GM12878 (cell line): ENCODE data around the gene RSPH1. TPM values are rescaled to one million over a fixed set of nuclear protein-coding genes. Genes with fewer than 3 reads are reported as not detected.

Experiments used
- ATAC-seq: fragments of 200-7000 bp; cut with Tn5 transposase; 3 replicates; pipeline ENCODE4 v1.9.1; 2020; ENCODE audit warnings: mild to moderate bottlenecking, moderate library complexity
- BruUV-seq: library from RNA; stranded (reverse); fragments of 400-500 nt; replicated peaks from 2 replicates; lab custom pipeline; 2021; lab: Mats Ljungman, UMichigan
- CTCF ChIA-PET: fragments of 300-600 bp; sonication (Branson Sonifier 250); formaldehyde crosslinking; extraction: SDS; loops from one replicate; lab custom pipeline; 2021; ENCODE audit warnings: inconsistent platforms; lab: Yijun Ruan, JAX
- POLR2A ChIA-PET: fragments of 350-600 bp; formaldehyde crosslinking; extraction: SDS; loops from one replicate; lab custom pipeline; 2021; ENCODE audit warnings: inconsistent platforms; lab: Charles Lee
- RAD21 ChIA-PET: fragments of 300-600 bp; sonication (Branson Sonifier 250); formaldehyde crosslinking; loops from one replicate; lab custom pipeline; 2023; ENCODE audit warnings: antibody characterized with exemption; ENCODE audit not compliant: unreplicated experiment; lab: Charles Lee
- SMC1A ChIA-PET: fragments of 300-600 bp; sonication (Branson Sonifier 250); formaldehyde crosslinking; loops from one replicate; lab custom pipeline; 2023; ENCODE audit not compliant: unreplicated experiment, uncharacterized antibody; lab: Charles Lee
- DNase-seq: peaks from one replicate; pipeline ENCODE4 v3.0.0-alpha.2; 2011; ENCODE audit warnings: low read depth, low spot score
- FAIRE-seq: peaks from 3 replicates; lab custom pipeline; 2011; peaks lifted over from hg19 to GRCh38; lab: Jason Lieb, UNC
- H2AFZ ChIP-seq: 2 replicates; pipeline ENCODE4 v1.6.0; 2011; ENCODE audit warnings: low read depth, low read length, control low read depth; ENCODE audit not compliant: control insufficient read depth
- H3K27ac ChIP-seq: 2 replicates; pipeline ENCODE4 v1.5.1; 2011; ENCODE audit warnings: control low read depth; ENCODE audit not compliant: control insufficient read depth, insufficient read depth
- H3K27me3 ChIP-seq, 2 experiments: replicated peaks in 1 of 2; 2 replicates each; pipeline versions ENCODE4 v1.6.0 to v1.6.1; 2011; ENCODE audit warnings: low read length in 1 of 2; ENCODE audit not compliant: control insufficient read depth in 2 of 2, insufficient read depth in 2 of 2
- H3K36me3 ChIP-seq, 2 experiments: 2 replicates each; pipeline ENCODE4 v1.5.1; 2011; ENCODE audit warnings: low read length in 1 of 2; ENCODE audit not compliant: control insufficient read depth in 2 of 2, insufficient read depth in 2 of 2
- H3K4me1 ChIP-seq: 2 replicates; pipeline ENCODE4 v1.6.1; 2011; ENCODE audit warnings: mild to moderate bottlenecking, low read length, moderate library complexity, mixed read lengths; ENCODE audit not compliant: control insufficient read depth, insufficient read depth
- H3K4me2 ChIP-seq: 2 replicates; pipeline ENCODE4 v1.6.0; 2011; ENCODE audit warnings: control low read depth; ENCODE audit not compliant: control insufficient read depth, insufficient read depth
- H3K4me3 ChIP-seq: fragments of 200-600 bp; sonication (generic); 2 replicates; pipeline ENCODE4 v1.5.1; 2016
- H3K79me2 ChIP-seq: 2 replicates; pipeline ENCODE4 v1.6.0; 2011; ENCODE audit warnings: low read length; ENCODE audit not compliant: control insufficient read depth, insufficient read depth
- H3K9ac ChIP-seq: 2 replicates; pipeline ENCODE4 v1.8.0; 2011; ENCODE audit warnings: low read length, control low read depth, mixed read lengths; ENCODE audit not compliant: control insufficient read depth, insufficient read depth
- H3K9me3 ChIP-seq: replicated peaks from 3 replicates; pipeline ENCODE4 v1.5.1; 2011; ENCODE audit warnings: mild to moderate bottlenecking, low read length; ENCODE audit not compliant: control insufficient read depth, insufficient read depth
- H4K20me1 ChIP-seq: 2 replicates; pipeline ENCODE4 v1.6.0; 2011; ENCODE audit not compliant: control insufficient read depth, insufficient read depth
- ETV6 ChIP-seq, 2 experiments: fragments of 450-650 bp in 1 of 2; IDR thresholded peaks in 1 of 2; conservative IDR thresholded peaks in 1 of 2; 2 replicates each; pipeline ENCODE4 v1.6.1; 2014; ENCODE audit warnings: antibody characterized with exemption in 1 of 2, borderline replicate concordance in 1 of 2, low read depth in 1 of 2, mild to moderate bottlenecking in 1 of 2, moderate library complexity in 1 of 2
- MEF2B ChIP-seq: fragments of 450-650 bp; IDR thresholded peaks from 2 replicates; pipeline ENCODE4 v1.6.1; 2018; ENCODE audit warnings: mild to moderate bottlenecking, moderate library complexity; ENCODE audit not compliant: partially characterized antibody, poor library complexity, severe bottlenecking
- NR2C1 ChIP-seq: fragments of 450-650 bp; IDR thresholded peaks from 2 replicates; pipeline ENCODE4 v1.6.1; 2017; ENCODE audit warnings: antibody characterized with exemption, mild to moderate bottlenecking, moderate library complexity
- SPI1 ChIP-seq: IDR thresholded peaks from 2 replicates; pipeline ENCODE4 v1.6.1; 2011; ENCODE audit warnings: low read depth, mild to moderate bottlenecking, low read length, moderate library complexity, borderline replicate concordance; ENCODE audit not compliant: insufficient read depth
- STAT1 ChIP-seq: fragments of 450-650 bp; conservative IDR thresholded peaks from 2 replicates; pipeline ENCODE4 v1.6.1; 2014; ENCODE audit warnings: antibody characterized with exemption, mild to moderate bottlenecking
- TCF3 ChIP-seq: IDR thresholded peaks from 2 replicates; pipeline ENCODE4 v1.6.1; 2012; ENCODE audit warnings: low read depth, mild to moderate bottlenecking, low read length, borderline replicate concordance; ENCODE audit not compliant: insufficient read depth
- WGBS: methylation state at CpG from one replicate; pipeline ENCODE4 v1.1.6; 2016; ENCODE audit warnings: low lambda C conversion rate; ENCODE audit not compliant: insufficient replicate concordance, insufficient coverage; ENCODE audit errors: missing lambda C conversion rate; 5-methylcytosine and 5-hydroxymethylcytosine counted together
- in situ Hi-C: fragments of 300-500 bp; cut with MboI; formaldehyde crosslinking; loops from 9 replicates; pipeline ENCODE4 v1.14.3; 2018; ENCODE audit warnings: mixed read lengths
- intact Hi-C: fragments of 100-400 bp; cut with micrococcal nuclease; formaldehyde crosslinking; loops from one replicate; pipeline ENCODE4 v1.14.2; 2022; ENCODE audit not compliant: unreplicated experiment
- polyA plus RNA-seq, 11 experiments: library from polyadenylated mRNA; depleted of rRNA in 4 of 11; unstranded in 6 of 11; stranded (reverse) in 5 of 11; fragments of >200 nt; fragmentation: Nextera tagmentation in 4 of 11; fragmentation: Illumina TruSeq in 1 of 11; extraction: Ambion mirVana in 4 of 11; extraction: Trizol in 1 of 11; gene quantifications; 1 replicate in 1 of 11; 2 replicates in 10 of 11; pipeline versions ENCODE4 v1.2.1 to v1.2.3, GENCODE V29; 2011 to 2016; ENCODE audit warnings: inconsistent platforms in 2 of 11, missing spikeins in 2 of 11, low read depth in 1 of 11
- total RNA-seq, 4 experiments: library from RNA; depleted of rRNA in 3 of 4; stranded (reverse); fragments of >200 nt in 3 of 4; fragmentation: Illumina TruSeq in 1 of 4; extraction: Trizol in 1 of 4; gene quantifications; 2 replicates each; pipeline versions ENCODE4 v1.2.1 to v1.2.3, GENCODE V29; 2013 to 2021
- TF ChIP-seq, protein P1 (sequence below): fragments of 450-650 bp; formaldehyde crosslinking; IDR thresholded peaks from 2 replicates; pipeline ENCODE4 v1.5.0; 2022; ENCODE audit warnings: mild to moderate bottlenecking, missing genetic modification characterization
- TF ChIP-seq, protein P2 (sequence below): fragments of 450-650 bp; IDR thresholded peaks from 2 replicates; pipeline ENCODE4 v1.6.1; 2017; ENCODE audit warnings: low read depth, mild to moderate bottlenecking, moderate library complexity
- TF ChIP-seq, protein P3 (sequence below): IDR thresholded peaks from 2 replicates; pipeline ENCODE4 v1.6.1; 2011; ENCODE audit warnings: low read depth, mild to moderate bottlenecking, low read length, moderate library complexity, borderline replicate concordance; ENCODE audit errors: extremely low read depth
- TF ChIP-seq, protein P4 (sequence below): IDR thresholded peaks from 2 replicates; pipeline ENCODE4 v1.6.1; 2011; ENCODE audit warnings: low read depth, low read length, improper control_type of control experiment, borderline replicate concordance
- TF ChIP-seq, protein P5 (sequence below): fragments of 450-650 bp; conservative IDR thresholded peaks from 2 replicates; pipeline ENCODE4 v1.6.1; 2017; ENCODE audit warnings: mild to moderate bottlenecking, moderate library complexity
- TF ChIP-seq, protein P6 (sequence below): fragments of 450-650 bp; IDR thresholded peaks from 2 replicates; pipeline ENCODE4 v1.6.1; 2017; ENCODE audit warnings: mild to moderate bottlenecking, low read depth, inconsistent platforms; ENCODE audit not compliant: poor library complexity, severe bottlenecking

The RSPH1 gene
- total and polyA plus RNA-seq, 10 of the 15 experiments (the other 5 are each of a cell fraction or from before 2014, with no cell fraction given): 0.11 to 1.4 (median 0.38) TPM

DNA sequence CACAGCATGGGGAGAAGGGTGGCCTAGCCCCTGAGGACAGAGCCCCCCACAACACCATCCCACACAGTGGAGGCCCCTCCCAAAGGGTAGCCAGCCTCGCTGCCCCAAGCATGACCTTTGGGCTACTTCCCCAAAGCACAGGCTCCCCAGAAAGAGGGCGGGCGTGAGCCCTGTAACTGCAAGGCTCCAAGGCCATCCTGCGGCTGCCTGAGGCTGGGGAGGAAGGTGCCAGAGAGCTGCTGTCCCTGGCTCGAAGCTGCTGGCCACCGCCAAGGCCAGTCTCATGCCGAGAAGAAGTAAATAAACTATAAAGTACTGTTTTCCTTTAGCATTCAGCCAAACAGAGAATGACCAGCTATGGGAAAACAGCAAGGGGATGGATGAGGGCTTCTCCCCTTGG lies 64.8 kb downstream of the RSPH1 start:
- intact Hi-C loops: no loop called here
- TF ChIP-seq, protein P1, sequence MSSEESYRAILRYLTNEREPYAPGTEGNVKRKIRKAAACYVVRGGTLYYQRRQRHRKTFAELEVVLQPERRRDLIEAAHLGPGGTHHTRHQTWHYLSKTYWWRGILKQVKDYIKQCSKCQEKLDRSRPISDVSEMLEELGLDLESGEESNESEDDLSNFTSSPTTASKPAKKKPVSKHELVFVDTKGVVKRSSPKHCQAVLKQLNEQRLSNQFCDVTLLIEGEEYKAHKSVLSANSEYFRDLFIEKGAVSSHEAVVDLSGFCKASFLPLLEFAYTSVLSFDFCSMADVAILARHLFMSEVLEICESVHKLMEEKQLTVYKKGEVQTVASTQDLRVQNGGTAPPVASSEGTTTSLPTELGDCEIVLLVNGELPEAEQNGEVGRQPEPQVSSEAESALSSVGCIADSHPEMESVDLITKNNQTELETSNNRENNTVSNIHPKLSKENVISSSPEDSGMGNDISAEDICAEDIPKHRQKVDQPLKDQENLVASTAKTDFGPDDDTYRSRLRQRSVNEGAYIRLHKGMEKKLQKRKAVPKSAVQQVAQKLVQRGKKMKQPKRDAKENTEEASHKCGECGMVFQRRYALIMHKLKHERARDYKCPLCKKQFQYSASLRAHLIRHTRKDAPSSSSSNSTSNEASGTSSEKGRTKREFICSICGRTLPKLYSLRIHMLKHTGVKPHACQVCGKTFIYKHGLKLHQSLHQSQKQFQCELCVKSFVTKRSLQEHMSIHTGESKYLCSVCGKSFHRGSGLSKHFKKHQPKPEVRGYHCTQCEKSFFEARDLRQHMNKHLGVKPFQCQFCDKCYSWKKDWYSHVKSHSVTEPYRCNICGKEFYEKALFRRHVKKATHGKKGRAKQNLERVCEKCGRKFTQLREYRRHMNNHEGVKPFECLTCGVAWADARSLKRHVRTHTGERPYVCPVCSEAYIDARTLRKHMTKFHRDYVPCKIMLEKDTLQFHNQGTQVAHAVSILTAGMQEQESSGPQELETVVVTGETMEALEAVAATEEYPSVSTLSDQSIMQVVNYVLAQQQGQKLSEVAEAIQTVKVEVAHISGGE (CRISPR knock-in tag): no peak
- TF ChIP-seq NR2C1 (no peak), SPI1 (no peak), ETV6 (conservative IDR thresholded peaks at IDR 0.05 in 1 of 2, IDR thresholded peaks at IDR 0.05 in 1 of 2; ENCODE audit: borderline replicate concordance in 1 of 2, low read depth in 1 of 2) (no peak), MEF2B (no peak), TCF3 (no peak), STAT1 (no peak)
- TF ChIP-seq, protein P2, sequence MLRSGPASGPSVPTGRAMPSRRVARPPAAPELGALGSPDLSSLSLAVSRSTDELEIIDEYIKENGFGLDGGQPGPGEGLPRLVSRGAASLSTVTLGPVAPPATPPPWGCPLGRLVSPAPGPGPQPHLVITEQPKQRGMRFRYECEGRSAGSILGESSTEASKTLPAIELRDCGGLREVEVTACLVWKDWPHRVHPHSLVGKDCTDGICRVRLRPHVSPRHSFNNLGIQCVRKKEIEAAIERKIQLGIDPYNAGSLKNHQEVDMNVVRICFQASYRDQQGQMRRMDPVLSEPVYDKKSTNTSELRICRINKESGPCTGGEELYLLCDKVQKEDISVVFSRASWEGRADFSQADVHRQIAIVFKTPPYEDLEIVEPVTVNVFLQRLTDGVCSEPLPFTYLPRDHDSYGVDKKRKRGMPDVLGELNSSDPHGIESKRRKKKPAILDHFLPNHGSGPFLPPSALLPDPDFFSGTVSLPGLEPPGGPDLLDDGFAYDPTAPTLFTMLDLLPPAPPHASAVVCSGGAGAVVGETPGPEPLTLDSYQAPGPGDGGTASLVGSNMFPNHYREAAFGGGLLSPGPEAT: no peak
- TF ChIP-seq, protein P3, sequence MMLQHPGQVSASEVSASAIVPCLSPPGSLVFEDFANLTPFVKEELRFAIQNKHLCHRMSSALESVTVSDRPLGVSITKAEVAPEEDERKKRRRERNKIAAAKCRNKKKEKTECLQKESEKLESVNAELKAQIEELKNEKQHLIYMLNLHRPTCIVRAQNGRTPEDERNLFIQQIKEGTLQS: no peak
- TF ChIP-seq, protein P4, sequence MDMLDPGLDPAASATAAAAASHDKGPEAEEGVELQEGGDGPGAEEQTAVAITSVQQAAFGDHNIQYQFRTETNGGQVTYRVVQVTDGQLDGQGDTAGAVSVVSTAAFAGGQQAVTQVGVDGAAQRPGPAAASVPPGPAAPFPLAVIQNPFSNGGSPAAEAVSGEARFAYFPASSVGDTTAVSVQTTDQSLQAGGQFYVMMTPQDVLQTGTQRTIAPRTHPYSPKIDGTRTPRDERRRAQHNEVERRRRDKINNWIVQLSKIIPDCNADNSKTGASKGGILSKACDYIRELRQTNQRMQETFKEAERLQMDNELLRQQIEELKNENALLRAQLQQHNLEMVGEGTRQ: no peak
- TF ChIP-seq, protein P5, sequence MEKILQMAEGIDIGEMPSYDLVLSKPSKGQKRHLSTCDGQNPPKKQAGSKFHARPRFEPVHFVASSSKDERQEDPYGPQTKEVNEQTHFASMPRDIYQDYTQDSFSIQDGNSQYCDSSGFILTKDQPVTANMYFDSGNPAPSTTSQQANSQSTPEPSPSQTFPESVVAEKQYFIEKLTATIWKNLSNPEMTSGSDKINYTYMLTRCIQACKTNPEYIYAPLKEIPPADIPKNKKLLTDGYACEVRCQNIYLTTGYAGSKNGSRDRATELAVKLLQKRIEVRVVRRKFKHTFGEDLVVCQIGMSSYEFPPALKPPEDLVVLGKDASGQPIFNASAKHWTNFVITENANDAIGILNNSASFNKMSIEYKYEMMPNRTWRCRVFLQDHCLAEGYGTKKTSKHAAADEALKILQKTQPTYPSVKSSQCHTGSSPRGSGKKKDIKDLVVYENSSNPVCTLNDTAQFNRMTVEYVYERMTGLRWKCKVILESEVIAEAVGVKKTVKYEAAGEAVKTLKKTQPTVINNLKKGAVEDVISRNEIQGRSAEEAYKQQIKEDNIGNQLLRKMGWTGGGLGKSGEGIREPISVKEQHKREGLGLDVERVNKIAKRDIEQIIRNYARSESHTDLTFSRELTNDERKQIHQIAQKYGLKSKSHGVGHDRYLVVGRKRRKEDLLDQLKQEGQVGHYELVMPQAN: no peak
- TF ChIP-seq, protein P6, sequence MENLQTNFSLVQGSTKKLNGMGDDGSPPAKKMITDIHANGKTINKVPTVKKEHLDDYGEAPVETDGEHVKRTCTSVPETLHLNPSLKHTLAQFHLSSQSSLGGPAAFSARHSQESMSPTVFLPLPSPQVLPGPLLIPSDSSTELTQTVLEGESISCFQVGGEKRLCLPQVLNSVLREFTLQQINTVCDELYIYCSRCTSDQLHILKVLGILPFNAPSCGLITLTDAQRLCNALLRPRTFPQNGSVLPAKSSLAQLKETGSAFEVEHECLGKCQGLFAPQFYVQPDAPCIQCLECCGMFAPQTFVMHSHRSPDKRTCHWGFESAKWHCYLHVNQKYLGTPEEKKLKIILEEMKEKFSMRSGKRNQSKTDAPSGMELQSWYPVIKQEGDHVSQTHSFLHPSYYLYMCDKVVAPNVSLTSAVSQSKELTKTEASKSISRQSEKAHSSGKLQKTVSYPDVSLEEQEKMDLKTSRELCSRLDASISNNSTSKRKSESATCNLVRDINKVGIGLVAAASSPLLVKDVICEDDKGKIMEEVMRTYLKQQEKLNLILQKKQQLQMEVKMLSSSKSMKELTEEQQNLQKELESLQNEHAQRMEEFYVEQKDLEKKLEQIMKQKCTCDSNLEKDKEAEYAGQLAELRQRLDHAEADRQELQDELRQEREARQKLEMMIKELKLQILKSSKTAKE: no peak

More for the DNA sequence above, 64.8 kb downstream of the RSPH1 start:
- Histone ChIP-seq H3K9me3 (peaks cover 6% of the 10 kb centered on the region), H4K20me1 (no peaks in the 10 kb centered on the region), H3K79me2 (no peaks in the 10 kb centered on the region), H3K4me2 (no peak overlapping the region), H3K36me3 (no peaks in the 10 kb centered on the region), H3K9ac (no peak overlapping the region), H2AFZ (no peak overlapping the region), H3K4me3 (no peak overlapping the region), H3K27me3 (no peaks in the 10 kb centered on the region), H3K27ac (no peak overlapping the region), H3K4me1 (peaks cover 8% of the 10 kb centered on the region)
- POLR2A ChIA-PET: no interaction called here
- DNase-seq (no peak), FAIRE-seq (no peak), ATAC-seq (no peak)
- CTCF ChIA-PET: no interaction called here
- WGBS: 36% methylated on average over 7 of the region's 7 CpGs
- BruUV-seq: no TSS peak
- in situ Hi-C loops: no loop called here
- RAD21 ChIA-PET: no interaction called here
- SMC1A ChIA-PET: interaction anchor here (1.1 kb wide), 1 partner anchor 13 kb away, joined by 3 read pairs; no protein-coding TSS in a partner anchor
